ENCODE measurements around the gene LBHD2.

Gene LBHD2

GRCh38 chr14:103059556-103059955 is 24.5 kb upstream of the LBHD2 start:
- DNase-seq (ENCODE audit: insufficient read length, low spot score) = no peak
- no peak for TF ChIP-seq POLR2A (IDR thresholded peaks at IDR 0.05; ENCODE audit: low read depth, low read length)
- FAIRE-seq = no peak

GRCh38 chr14:103061482-103061976 is 22.5 kb upstream of the LBHD2 start:
- FAIRE-seq (no peak), DNase-seq (ENCODE audit: insufficient read length, low spot score) (no peak)
- no peak for TF ChIP-seq POLR2A (IDR thresholded peaks at IDR 0.05; ENCODE audit: low read depth, low read length)

- FAIRE-seq = no peak
- DNase-seq (ENCODE audit: insufficient read length, low spot score) = no peak
- no peak for TF ChIP-seq POLR2A (IDR thresholded peaks at IDR 0.05; ENCODE audit: low read depth, low read length)
These were observed 19.6 kb upstream of the LBHD2 start for GRCh38 chr14:103064436-103064835.

- no peak for DNase-seq (ENCODE audit: insufficient read length, low spot score)
- no peak for FAIRE-seq
- TF ChIP-seq POLR2A (IDR thresholded peaks at IDR 0.05; ENCODE audit: low read depth, low read length) = no peak
These were observed 19.0 kb upstream of the LBHD2 start for GRCh38 chr14:103064978-103065377.

- DNase-seq (ENCODE audit: insufficient read length, low spot score) (no peak), FAIRE-seq (no peak)
- no peak for TF ChIP-seq POLR2A (IDR thresholded peaks at IDR 0.05; ENCODE audit: low read depth, low read length)
These were observed 18.1 kb upstream of the LBHD2 start for GRCh38 chr14:103065861-103066260.

GRCh38 chr14:103066399-103066798 is 17.6 kb upstream of the LBHD2 start:
- FAIRE-seq (no peak), DNase-seq (ENCODE audit: insufficient read length, low spot score) (no peak)
- no peak for TF ChIP-seq POLR2A (IDR thresholded peaks at IDR 0.05; ENCODE audit: low read depth, low read length)

GRCh38 chr14:103067231-103067954 is 16.6 kb upstream of the LBHD2 start:
- DNase-seq (ENCODE audit: insufficient read length, low spot score) = no peak
- TF ChIP-seq POLR2A (IDR thresholded peaks at IDR 0.05; ENCODE audit: low read depth, low read length) = no peak
- FAIRE-seq = no peak

- DNase-seq (ENCODE audit: insufficient read length, low spot score) (no peak), FAIRE-seq (no peak)
- no peak for TF ChIP-seq POLR2A (IDR thresholded peaks at IDR 0.05; ENCODE audit: low read depth, low read length)
These were observed 15.5 kb upstream of the LBHD2 start for GRCh38 chr14:103068351-103069073.

- no peak for TF ChIP-seq POLR2A (IDR thresholded peaks at IDR 0.05; ENCODE audit: low read depth, low read length)
- FAIRE-seq (no peak), DNase-seq (ENCODE audit: insufficient read length, low spot score) (no peak)
These were observed 13.6 kb upstream of the LBHD2 start for GRCh38 chr14:103070263-103070885.

- TF ChIP-seq POLR2A (IDR thresholded peaks at IDR 0.05; ENCODE audit: low read depth, low read length) = no peak
- no peak for DNase-seq (ENCODE audit: insufficient read length, low spot score)
- FAIRE-seq = no peak
These were observed 13.0 kb upstream of the LBHD2 start for GRCh38 chr14:103070971-103071542.

GRCh38 chr14:103071544-103072251 is 12.3 kb upstream of the LBHD2 start:
- FAIRE-seq (no peak), DNase-seq (ENCODE audit: insufficient read length, low spot score) (no peak)
- TF ChIP-seq POLR2A (IDR thresholded peaks at IDR 0.05; ENCODE audit: low read depth, low read length) = no peak

GRCh38 chr14:103072595-103073366 is 11.2 kb upstream of the LBHD2 start:
- no peak for DNase-seq (ENCODE audit: insufficient read length, low spot score)
- no peak for TF ChIP-seq POLR2A (IDR thresholded peaks at IDR 0.05; ENCODE audit: low read depth, low read length)
- no peak for FAIRE-seq

GRCh38 chr14:103073367-103073875 is 10.6 kb upstream of the LBHD2 start:
- FAIRE-seq (no peak), DNase-seq (ENCODE audit: insufficient read length, low spot score) (no peak)
- TF ChIP-seq POLR2A (IDR thresholded peaks at IDR 0.05; ENCODE audit: low read depth, low read length) = no peak
